Calu3 (cell line): ENCODE results near the gene TBC1D17. TPM values are rescaled to one million over a fixed set of nuclear protein-coding genes. Genes with fewer than 3 reads are reported as not detected.
A peak's percentile ranks its signal among the peaks of the same experiment; 100 is the strongest.

Experiments
- BruUV-seq: library from RNA; stranded (reverse); fragments of 400-500 nt; replicated peaks from 2 replicates; lab custom pipeline; 2021; lab: Mats Ljungman, UMichigan
- CTCF ChIA-PET: fragments of 300-600 bp; sonication (Branson Sonifier 250); formaldehyde crosslinking; loops from one replicate; lab custom pipeline; 2022; ENCODE audit warnings: antibody characterized with exemption; lab: Charles Lee
- DNase-seq: peaks from one replicate; pipeline ENCODE4 v3.0.0; 2022
- H3K27ac Mint-ChIP-seq: one replicate; pipeline ENCODE4 v1.8.0; 2022; ENCODE audit warnings: mixed read lengths; ENCODE audit not compliant: unreplicated experiment
- H3K27me3 Mint-ChIP-seq: one replicate; pipeline ENCODE4 v1.8.0; 2022; ENCODE audit warnings: mixed read lengths; ENCODE audit not compliant: unreplicated experiment
- H3K36me3 Mint-ChIP-seq: one replicate; pipeline ENCODE4 v1.8.0; 2022; ENCODE audit warnings: mild to moderate bottlenecking, moderate library complexity, mixed read lengths; ENCODE audit not compliant: insufficient read depth, unreplicated experiment
- H3K4me1 Mint-ChIP-seq: one replicate; pipeline ENCODE4 v1.8.0; 2022; ENCODE audit warnings: mild to moderate bottlenecking, low read depth, mixed read lengths; ENCODE audit not compliant: unreplicated experiment
- H3K4me3 Mint-ChIP-seq: one replicate; pipeline ENCODE4 v1.8.0; 2022; ENCODE audit warnings: mild to moderate bottlenecking, low read depth, moderate library complexity, mixed read lengths; ENCODE audit not compliant: unreplicated experiment
- H3K9me3 Mint-ChIP-seq: one replicate; pipeline ENCODE4 v1.8.0; 2022; ENCODE audit warnings: low read depth, mixed read lengths; ENCODE audit not compliant: unreplicated experiment
- intact Hi-C: fragments of 100-400 bp; cut with micrococcal nuclease; formaldehyde crosslinking; loops from one replicate; pipeline ENCODE4 v1.10.0; 2022; ENCODE audit not compliant: unreplicated experiment
- total RNA-seq: library from RNA; stranded (reverse); gene quantifications from 2 replicates; pipeline ENCODE4 v1.2.3, GENCODE V29; 2022
- TF ChIP-seq, protein P1 (sequence below): fragments of 200-600 bp; IDR thresholded peaks from one replicate; pipeline ENCODE4 v1.8.0; 2022; ENCODE audit warnings: antibody characterized with exemption; ENCODE audit not compliant: unreplicated experiment

The TBC1D17 gene
- total RNA-seq, 1 experiment from 2014 or later: 56.9 TPM

- Mint-ChIP-seq H3K36me3 (peaks cover 21% of the 10 kb centered on the region), H3K27ac (no peak overlapping the region), H3K4me1 (peaks cover 17% of the 10 kb centered on the region), H3K4me3 (no peak overlapping the region), H3K27me3 (no peaks in the 10 kb centered on the region), H3K9me3 (peaks cover 5% of the 10 kb centered on the region)
- no TSS peak for BruUV-seq
- intact Hi-C loops: no loop called here
- TF ChIP-seq, protein P1, sequence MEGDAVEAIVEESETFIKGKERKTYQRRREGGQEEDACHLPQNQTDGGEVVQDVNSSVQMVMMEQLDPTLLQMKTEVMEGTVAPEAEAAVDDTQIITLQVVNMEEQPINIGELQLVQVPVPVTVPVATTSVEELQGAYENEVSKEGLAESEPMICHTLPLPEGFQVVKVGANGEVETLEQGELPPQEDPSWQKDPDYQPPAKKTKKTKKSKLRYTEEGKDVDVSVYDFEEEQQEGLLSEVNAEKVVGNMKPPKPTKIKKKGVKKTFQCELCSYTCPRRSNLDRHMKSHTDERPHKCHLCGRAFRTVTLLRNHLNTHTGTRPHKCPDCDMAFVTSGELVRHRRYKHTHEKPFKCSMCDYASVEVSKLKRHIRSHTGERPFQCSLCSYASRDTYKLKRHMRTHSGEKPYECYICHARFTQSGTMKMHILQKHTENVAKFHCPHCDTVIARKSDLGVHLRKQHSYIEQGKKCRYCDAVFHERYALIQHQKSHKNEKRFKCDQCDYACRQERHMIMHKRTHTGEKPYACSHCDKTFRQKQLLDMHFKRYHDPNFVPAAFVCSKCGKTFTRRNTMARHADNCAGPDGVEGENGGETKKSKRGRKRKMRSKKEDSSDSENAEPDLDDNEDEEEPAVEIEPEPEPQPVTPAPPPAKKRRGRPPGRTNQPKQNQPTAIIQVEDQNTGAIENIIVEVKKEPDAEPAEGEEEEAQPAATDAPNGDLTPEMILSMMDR: no peak
- CTCF ChIA-PET: no interaction called here
- DNase-seq: no peak
These were observed 33.1 kb upstream of the TBC1D17 start for GRCh38 chr19:49844138-49845095.

DNA sequence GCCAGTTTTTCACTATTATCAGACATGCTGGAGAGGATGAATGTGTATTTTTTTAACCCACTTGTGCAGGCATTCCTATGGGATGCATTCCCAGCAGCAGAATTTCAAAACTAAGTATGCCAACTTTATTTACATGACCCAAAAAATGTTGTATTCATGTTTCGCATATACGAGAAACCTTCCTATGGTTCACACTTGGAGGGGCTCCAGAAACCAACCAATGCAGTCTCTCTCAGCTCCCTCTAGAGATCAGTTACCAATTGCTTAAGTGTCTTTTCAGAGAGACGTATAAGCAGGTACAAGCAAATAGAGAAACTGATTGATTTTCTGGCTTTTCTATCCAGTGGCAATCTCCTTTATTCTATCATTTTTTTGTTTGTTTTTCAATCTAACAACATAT is 32.1 kb upstream of the TBC1D17 start:
- intact Hi-C loops: no loop called here
- peaks cover 24% of the 10 kb centered on the region for H3K4me1 Mint-ChIP-seq
- TF ChIP-seq, protein P1: no peak
- BruUV-seq: no TSS peak
- H3K27ac Mint-ChIP-seq: no peak overlapping the region
- CTCF ChIA-PET: no interaction called here
- H3K9me3 Mint-ChIP-seq: peaks cover 5% of the 10 kb centered on the region
- peaks cover 23% of the 10 kb centered on the region for H3K36me3 Mint-ChIP-seq
- no peak for DNase-seq
- no peak overlapping the region for H3K4me3 Mint-ChIP-seq
- no peaks in the 10 kb centered on the region for H3K27me3 Mint-ChIP-seq

DNA sequence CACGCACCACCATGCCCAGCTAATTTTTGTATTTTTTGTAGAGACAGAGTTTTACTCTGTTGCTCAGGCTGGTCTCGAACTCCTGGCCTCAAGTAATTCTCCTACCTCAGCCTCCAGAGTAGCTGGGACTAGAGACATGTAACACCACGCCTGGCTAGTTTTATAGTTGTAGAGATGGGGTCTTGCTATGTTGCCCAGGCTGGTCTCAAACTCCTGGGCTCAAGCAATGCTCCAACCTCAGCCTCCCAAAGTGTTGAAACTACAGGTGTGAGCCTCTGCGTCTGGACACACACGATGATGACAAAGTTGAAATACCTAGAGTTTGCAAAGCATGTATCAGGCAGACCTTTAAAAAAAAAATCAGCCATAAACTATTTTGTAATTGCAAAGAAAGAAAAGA is 31.1 kb upstream of the TBC1D17 start:
- Mint-ChIP-seq H3K4me1 (peaks cover 24% of the 10 kb centered on the region), H3K4me3 (no peak overlapping the region), H3K27ac (no peak overlapping the region), H3K36me3 (peaks cover 31% of the 10 kb centered on the region), H3K9me3 (peaks cover 5% of the 10 kb centered on the region), H3K27me3 (no peaks in the 10 kb centered on the region)
- BruUV-seq: no TSS peak
- intact Hi-C loops: no loop called here
- CTCF ChIA-PET: interaction anchor here (0.7 kb wide), 1 partner anchor 433 kb away, joined by 3 read pairs; no protein-coding TSS in a partner anchor
- DNase-seq: no peak
- TF ChIP-seq, protein P1: no peak

GRCh38 chr19:49847731-49848696 is 29.5 kb upstream of the TBC1D17 start:
- H3K4me1 Mint-ChIP-seq: peaks cover 36% of the 10 kb centered on the region
- CTCF ChIA-PET: interaction anchor here (0.9 kb wide), 1 partner anchor 23 kb away, joined by 3 read pairs; no protein-coding TSS in a partner anchor
- TF ChIP-seq, protein P1: no peak
- peak; percentile 47 for DNase-seq
- intact Hi-C loops: no loop called here
- H3K27me3 Mint-ChIP-seq: no peaks in the 10 kb centered on the region
- H3K9me3 Mint-ChIP-seq: peaks cover 5% of the 10 kb centered on the region
- no TSS peak for BruUV-seq
- peaks cover 45% of the 10 kb centered on the region for H3K36me3 Mint-ChIP-seq
- H3K4me3 Mint-ChIP-seq: no peak overlapping the region
- H3K27ac Mint-ChIP-seq: peak overlapping the region; percentile 46
